Measurements from ENCODE around the gene ARFIP2. TPM values are rescaled to one million over a fixed set of nuclear protein-coding genes. Genes with fewer than 3 reads are reported as not detected.

ARFIP2 gene, protein sequence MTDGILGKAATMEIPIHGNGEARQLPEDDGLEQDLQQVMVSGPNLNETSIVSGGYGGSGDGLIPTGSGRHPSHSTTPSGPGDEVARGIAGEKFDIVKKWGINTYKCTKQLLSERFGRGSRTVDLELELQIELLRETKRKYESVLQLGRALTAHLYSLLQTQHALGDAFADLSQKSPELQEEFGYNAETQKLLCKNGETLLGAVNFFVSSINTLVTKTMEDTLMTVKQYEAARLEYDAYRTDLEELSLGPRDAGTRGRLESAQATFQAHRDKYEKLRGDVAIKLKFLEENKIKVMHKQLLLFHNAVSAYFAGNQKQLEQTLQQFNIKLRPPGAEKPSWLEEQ
- total RNA-seq = 10 to 100 TPM; 30.5 to 44.9 (median 35.0) TPM
- polyA plus RNA-seq = 10 to 100 TPM; 53.7 to 92.0 TPM

DNA sequence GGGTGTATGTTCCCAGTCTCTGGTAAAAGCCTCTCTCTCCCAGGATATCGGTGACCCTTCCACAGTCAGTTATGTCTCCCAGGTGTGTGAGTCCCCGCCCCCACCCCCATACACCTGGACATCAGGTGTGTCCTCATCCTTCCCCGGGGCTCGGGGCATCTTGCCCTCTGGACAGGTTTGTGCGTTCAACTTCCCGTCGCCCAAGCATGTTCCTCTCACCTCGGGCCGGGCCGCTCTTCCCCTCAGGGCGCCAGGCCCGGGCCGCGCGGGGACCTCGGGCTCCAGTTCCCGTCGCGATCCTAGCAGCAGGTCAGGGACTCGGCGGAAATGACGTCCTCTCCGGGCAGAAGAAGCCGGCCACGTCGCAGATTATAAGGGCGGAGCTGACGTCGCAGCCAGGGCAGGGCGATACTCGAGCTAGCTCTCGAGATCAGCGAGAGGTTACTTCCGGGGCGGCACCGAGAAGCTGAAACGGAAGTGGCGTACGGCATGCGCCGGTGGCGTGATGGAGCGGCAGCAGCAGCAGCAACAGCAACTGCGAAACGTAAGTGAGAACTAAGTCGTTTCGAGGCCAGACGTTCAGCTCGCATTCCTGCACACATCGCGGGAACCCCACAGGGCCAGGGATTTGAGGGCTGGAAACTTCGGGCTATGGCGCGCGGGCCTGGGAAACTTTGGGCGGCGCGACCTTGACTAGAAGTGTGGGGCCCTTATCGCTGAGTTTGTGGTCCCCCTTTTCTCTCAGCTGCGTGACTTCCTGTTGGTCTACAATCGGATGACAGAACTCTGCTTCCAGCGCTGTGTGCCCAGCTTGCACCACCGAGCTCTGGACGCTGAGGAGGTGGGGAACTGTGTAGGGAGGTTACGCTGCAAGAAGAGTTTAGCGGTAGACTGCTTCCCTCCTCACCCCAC, at the start of gene ARFIP2, which contains the start of gene TIMM10B:
Gene ARFIP2 (minus strand): TSS at position 320 of the 912 bp plus-strand sequence. CDS start 910 bp downstream, outside the sequence.
Gene TIMM10B (plus strand): TSS at position 490 of the 912 bp plus-strand sequence. CDS start 16 bp downstream, at position 506.
- FAIRE-seq (peak; percentile 83), ATAC-seq (peak; percentile 96 to 99 (median 98)), DNase-seq (peak; percentile 94 to 99 (median 98))
- Histone ChIP-seq H3K4me3 (peak within 1 kb of the TSS; percentile 64 to 81 (median 77)), H3K36me3 (peaks cover 0 to 22% (median 14%) of the 10 kb centered on the region in 3 donors), H3K27ac (peak within 1 kb of the TSS; percentile 87 to 94 (median 91)), H3K9me3 (no peaks in the 10 kb centered on the region), H3K27me3 (no peaks in the 10 kb centered on the region), H3K4me1 (peaks cover 16 to 24% (median 21%) of the 10 kb centered on the region in 3 donors)
- intact Hi-C loops (cut with DNase I) = no loop called here
- TF ChIP-seq, protein P1, sequence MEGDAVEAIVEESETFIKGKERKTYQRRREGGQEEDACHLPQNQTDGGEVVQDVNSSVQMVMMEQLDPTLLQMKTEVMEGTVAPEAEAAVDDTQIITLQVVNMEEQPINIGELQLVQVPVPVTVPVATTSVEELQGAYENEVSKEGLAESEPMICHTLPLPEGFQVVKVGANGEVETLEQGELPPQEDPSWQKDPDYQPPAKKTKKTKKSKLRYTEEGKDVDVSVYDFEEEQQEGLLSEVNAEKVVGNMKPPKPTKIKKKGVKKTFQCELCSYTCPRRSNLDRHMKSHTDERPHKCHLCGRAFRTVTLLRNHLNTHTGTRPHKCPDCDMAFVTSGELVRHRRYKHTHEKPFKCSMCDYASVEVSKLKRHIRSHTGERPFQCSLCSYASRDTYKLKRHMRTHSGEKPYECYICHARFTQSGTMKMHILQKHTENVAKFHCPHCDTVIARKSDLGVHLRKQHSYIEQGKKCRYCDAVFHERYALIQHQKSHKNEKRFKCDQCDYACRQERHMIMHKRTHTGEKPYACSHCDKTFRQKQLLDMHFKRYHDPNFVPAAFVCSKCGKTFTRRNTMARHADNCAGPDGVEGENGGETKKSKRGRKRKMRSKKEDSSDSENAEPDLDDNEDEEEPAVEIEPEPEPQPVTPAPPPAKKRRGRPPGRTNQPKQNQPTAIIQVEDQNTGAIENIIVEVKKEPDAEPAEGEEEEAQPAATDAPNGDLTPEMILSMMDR (IDR thresholded peaks at IDR 0.05) = no peak
- 0 to 1% methylated on average over 63 to 66 of the region's 66 CpGs for WGBS, 2 donors

DNA sequence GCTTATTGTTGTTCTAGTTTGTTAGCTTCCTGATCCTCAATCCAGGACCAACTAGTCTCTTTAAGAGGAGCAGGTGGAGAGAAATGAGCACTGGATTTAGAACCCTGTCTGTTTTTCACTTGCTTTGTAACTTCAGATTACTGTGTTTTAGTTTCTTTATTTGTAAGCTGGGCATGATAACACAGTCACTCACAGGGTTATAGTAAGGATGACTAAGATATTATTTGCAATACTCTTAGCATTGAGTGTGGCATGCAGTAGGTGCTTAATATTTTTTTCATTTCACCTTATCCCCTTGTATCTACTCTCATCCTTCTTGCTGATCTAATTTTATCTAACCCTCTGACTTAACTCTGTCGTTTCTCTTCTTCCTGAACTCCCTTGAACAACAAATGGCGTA, 49.7 kb upstream of the ARFIP2 start:
- FAIRE-seq (no peak), DNase-seq (no peak), ATAC-seq (no peak)
- Histone ChIP-seq H3K27me3 (no peaks in the 10 kb centered on the region), H3K4me1 (no peaks in the 10 kb centered on the region), H3K9me3 (no peaks in the 10 kb centered on the region), H3K36me3 (no peaks in the 10 kb centered on the region), H3K27ac (no peak overlapping the region), H3K4me3 (no peak overlapping the region)
- WGBS, 2 donors = 89 to 96% methylated on average over 2 of the region's 2 CpGs
- TF ChIP-seq, protein P1 (IDR thresholded peaks at IDR 0.05) = no peak
- intact Hi-C loops (cut with DNase I) = loop anchor here in 2 of 3 donors (10.0 kb wide), 2 partner anchors 154 to 174 kb away; partner anchors contain the start of gene MRPL17 (in 1 of the 2)

DNA sequence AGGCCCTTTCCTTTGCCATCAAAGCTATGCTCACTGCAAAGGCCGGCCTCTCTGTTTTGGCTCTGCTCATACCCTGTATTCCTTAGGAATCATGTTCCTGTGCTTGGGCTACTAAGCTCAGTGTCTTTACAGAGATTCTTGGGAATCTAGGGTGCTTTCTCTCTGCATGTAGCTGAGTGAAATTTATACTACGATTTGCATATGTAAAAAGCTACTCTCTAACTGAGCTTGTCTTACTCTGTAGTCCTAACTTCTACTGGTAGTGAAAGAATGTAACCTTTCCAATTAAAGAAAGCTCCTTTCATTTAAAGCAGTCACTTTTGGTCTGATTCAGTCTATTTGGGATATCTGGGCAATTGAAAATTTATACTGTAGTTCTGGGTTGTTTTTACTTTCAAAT, 48.1 kb upstream of the ARFIP2 start:
- FAIRE-seq = no peak
- Histone ChIP-seq H3K27ac (no peak overlapping the region), H3K4me3 (no peak overlapping the region), H3K4me1 (no peaks in the 10 kb centered on the region), H3K36me3 (no peaks in the 10 kb centered on the region), H3K9me3 (no peaks in the 10 kb centered on the region), H3K27me3 (no peaks in the 10 kb centered on the region)
- no peak for ATAC-seq
- DNase-seq = no peak
- intact Hi-C loops (cut with DNase I) = no loop called here
- WGBS, 2 donors = 74 to 91% methylated on average over 2 of the region's 2 CpGs
- TF ChIP-seq, protein P1 (IDR thresholded peaks at IDR 0.05) = no peak

DNA sequence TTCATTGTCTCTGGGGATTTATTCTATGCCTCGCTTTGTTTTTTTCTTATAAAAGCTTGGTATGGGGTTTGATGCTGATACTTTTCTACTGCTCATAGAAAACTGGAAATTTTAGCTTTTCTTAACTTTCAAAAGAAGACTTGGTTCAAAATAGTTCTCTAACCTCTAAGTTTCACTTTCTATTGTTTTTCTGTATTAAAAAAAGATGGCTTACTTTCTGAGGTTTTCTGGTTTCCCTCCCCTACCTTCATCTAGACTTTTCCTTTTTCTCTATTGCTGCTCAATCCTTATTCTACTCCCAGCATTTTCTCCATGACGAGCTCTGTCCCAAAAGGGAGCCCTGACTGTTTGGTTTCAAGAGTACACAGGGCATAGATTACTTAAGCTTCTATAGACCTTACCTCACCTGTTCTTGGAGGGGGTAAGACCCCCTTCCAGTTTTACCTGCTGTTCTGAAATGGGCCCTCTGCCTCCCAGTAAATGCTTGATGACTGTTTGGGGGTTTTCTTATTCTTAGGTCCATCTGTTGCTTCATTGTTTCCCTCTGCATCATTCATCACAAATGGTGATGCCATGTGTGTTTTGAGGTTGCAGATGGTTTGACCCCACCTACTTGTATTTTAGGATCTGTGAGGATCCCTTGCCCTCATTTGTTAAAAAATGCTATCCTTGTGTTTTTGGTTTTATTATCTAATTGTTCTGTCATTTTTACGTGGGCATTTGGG, 45.4 kb upstream of the ARFIP2 start:
- intact Hi-C loops (cut with DNase I) = no loop called here
- no peaks in the 10 kb centered on the region for H3K27me3 ChIP-seq
- H3K4me1 ChIP-seq = no peaks in the 10 kb centered on the region
- DNase-seq = no peak
- H3K36me3 ChIP-seq = no peaks in the 10 kb centered on the region
- H3K4me3 ChIP-seq = no peak overlapping the region
- H3K9me3 ChIP-seq = no peaks in the 10 kb centered on the region
- 86 to 88% methylated on average over 3 of the region's 3 CpGs for WGBS, 2 donors
- no peak for ATAC-seq
- no peak overlapping the region for H3K27ac ChIP-seq
- TF ChIP-seq, protein P1 (IDR thresholded peaks at IDR 0.05) = no peak
- FAIRE-seq = no peak
